ENCODE results near the gene RCOR1.

RCOR1 gene

GRCh38 chr14:102777711-102778337 lies 185.4 kb downstream of the RCOR1 start:
- TF ChIP-seq CTCF (IDR thresholded peaks at IDR 0.05; ENCODE audit: unreplicated experiment in 3 of 3), result no peak
- no peaks in the 10 kb centered on the region for H3K36me3 Mint-ChIP-seq (ENCODE audit: low read depth)
- H3K4me3 Mint-ChIP-seq, result peak overlapping the region; percentile 78 to 94 (median 90)
- no peaks in the 10 kb centered on the region for H3K9me3 Mint-ChIP-seq
- H3K4me1 Mint-ChIP-seq, result peaks cover 27% of the 10 kb centered on the region
- H3K27ac Mint-ChIP-seq, result peak overlapping the region; percentile 67 to 92 (median 80)
- peaks cover 4% of the 10 kb centered on the region for H3K27me3 Mint-ChIP-seq (ENCODE audit: low read depth)

GRCh38 chr14:102778338-102779083 lies 186.1 kb downstream of the RCOR1 start:
- Mint-ChIP-seq H3K36me3 (ENCODE audit: low read depth) (no peaks in the 10 kb centered on the region), H3K27me3 (ENCODE audit: low read depth) (peaks cover 4% of the 10 kb centered on the region), H3K4me3 (peak overlapping the region; percentile 78 to 94 (median 90)), H3K27ac (peak overlapping the region; percentile 67 to 92 (median 80)), H3K9me3 (no peaks in the 10 kb centered on the region), H3K4me1 (peaks cover 27% of the 10 kb centered on the region)
- no peak for TF ChIP-seq CTCF (IDR thresholded peaks at IDR 0.05; ENCODE audit: unreplicated experiment in 3 of 3)

- Mint-ChIP-seq H3K36me3 (ENCODE audit: low read depth) (no peaks in the 10 kb centered on the region), H3K4me3 (peak overlapping the region; percentile 78 to 94 (median 90)), H3K9me3 (no peaks in the 10 kb centered on the region), H3K27ac (peak overlapping the region; percentile 67 to 92 (median 80)), H3K27me3 (ENCODE audit: low read depth) (peaks cover 4% of the 10 kb centered on the region), H3K4me1 (peaks cover 27% of the 10 kb centered on the region)
- no peak for TF ChIP-seq CTCF (IDR thresholded peaks at IDR 0.05; ENCODE audit: unreplicated experiment in 3 of 3)
Observed at GRCh38 chr14:102779084-102779462, 186.6 kb downstream of the RCOR1 start.

GRCh38 chr14:102779574-102780315 lies 187.3 kb downstream of the RCOR1 start:
- TF ChIP-seq CTCF (IDR thresholded peaks at IDR 0.05; ENCODE audit: unreplicated experiment in 3 of 3), result no peak
- Mint-ChIP-seq H3K36me3 (ENCODE audit: low read depth) (no peaks in the 10 kb centered on the region), H3K4me3 (peak overlapping the region; percentile 78 to 94 (median 90)), H3K9me3 (no peaks in the 10 kb centered on the region), H3K4me1 (peaks cover 23% of the 10 kb centered on the region), H3K27me3 (ENCODE audit: low read depth) (peaks cover 2% of the 10 kb centered on the region), H3K27ac (peak overlapping the region; percentile 67 to 92 (median 80))
